IMR-90 (cell line): ENCODE measurements around the gene IFNA13. TPM values are rescaled to one million over a fixed set of nuclear protein-coding genes. Genes with fewer than 3 reads are reported as not detected.

Experiments used
- ATAC-seq: fragments of 200-7000 bp; cut with Tn5 transposase; 2 replicates; pipeline ENCODE4 v1.9.1; 2020; ENCODE audit warnings: low read depth, mild to moderate bottlenecking, moderate library complexity
- Bru-seq: library from RNA; stranded (reverse); fragments of 400-500 nt; gene quantifications from one replicate; lab custom pipeline; 2021; lab: Mats Ljungman, UMichigan
- BruChase-seq, 2 experiments: library from RNA; stranded (reverse); fragments of 400-500 nt; gene quantifications; one replicate each; lab custom pipeline; 2021; lab: Mats Ljungman, UMichigan
- BruUV-seq: library from RNA; stranded (reverse); fragments of 400-500 nt; replicated peaks from 2 replicates; lab custom pipeline; 2021; lab: Mats Ljungman, UMichigan
- CTCF ChIA-PET: fragments of 300-600 bp; formaldehyde crosslinking; extraction: SDS; loops from one replicate; lab custom pipeline; 2021; ENCODE audit warnings: antibody characterized with exemption; lab: Yijun Ruan, JAX
- POLR2A ChIA-PET: fragments of 300-600 bp; sonication (Branson Sonifier 250); formaldehyde crosslinking; loops from one replicate; lab custom pipeline; 2022; ENCODE audit warnings: antibody characterized with exemption; ENCODE audit not compliant: unreplicated experiment; lab: Charles Lee
- DNase-seq: peaks from one replicate; pipeline ENCODE4 v3.0.0; 2013
- H2AFZ ChIP-seq: replicated peaks from 2 replicates; pipeline ENCODE3; 2013; ENCODE audit warnings: low read length, mild to moderate bottlenecking; ENCODE audit not compliant: poor library complexity
- H2AK5ac ChIP-seq: 2 replicates; pipeline ENCODE4 v1.6.1; 2013; ENCODE audit warnings: low read depth, low read length, inconsistent platforms
- H2AK9ac ChIP-seq: replicated peaks from 2 replicates; pipeline ENCODE3; 2013; ENCODE audit warnings: mild to moderate bottlenecking, low read depth, low read length, moderate library complexity; ENCODE audit not compliant: poor library complexity
- H2BK120ac ChIP-seq: 2 replicates; pipeline ENCODE4 v1.6.1; 2013; ENCODE audit warnings: low read depth, low read length, inconsistent platforms
- H2BK15ac ChIP-seq: 3 replicates; pipeline ENCODE4 v1.6.1; 2013; ENCODE audit warnings: low read depth, low read length, inconsistent platforms
- H2BK20ac ChIP-seq: 2 replicates; pipeline ENCODE4 v1.6.1; 2013; ENCODE audit warnings: low read depth, mild to moderate bottlenecking, inconsistent platforms, low read length, moderate library complexity
- H2BK5ac ChIP-seq: 2 replicates; pipeline ENCODE4 v1.6.1; 2013; ENCODE audit warnings: mild to moderate bottlenecking, low read depth, low read length, inconsistent platforms; ENCODE audit not compliant: poor library complexity, severe bottlenecking
- H3K14ac ChIP-seq: replicated peaks from 2 replicates; pipeline ENCODE4 v1.6.1; 2013; ENCODE audit warnings: low read depth, low read length, inconsistent platforms
- H3K18ac ChIP-seq: 2 replicates; pipeline ENCODE4 v1.6.1; 2013; ENCODE audit warnings: low read depth, low read length, control low read depth
- H3K23ac ChIP-seq: 2 replicates; pipeline ENCODE4 v1.6.1; 2013; ENCODE audit warnings: low read depth, low read length, inconsistent platforms
- H3K27ac ChIP-seq: 2 replicates; pipeline ENCODE4 v1.5.1; 2013; ENCODE audit warnings: mild to moderate bottlenecking, control low read depth, low read length; ENCODE audit not compliant: insufficient read depth
- H3K27me3 ChIP-seq: 2 replicates; pipeline ENCODE4 v1.6.1; 2013; ENCODE audit warnings: low read length; ENCODE audit not compliant: control insufficient read depth, insufficient read depth
- H3K36me3 ChIP-seq: 2 replicates; pipeline ENCODE4 v1.6.1; 2013; ENCODE audit warnings: low read length, mixed read lengths; ENCODE audit not compliant: control insufficient read depth, insufficient read depth
- H3K4ac ChIP-seq: 2 replicates; pipeline ENCODE4 v1.6.1; 2013; ENCODE audit warnings: low read depth, low read length, inconsistent platforms
- H3K4me1 ChIP-seq: 2 replicates; pipeline ENCODE4 v1.6.1; 2013; ENCODE audit warnings: low read length, mixed read lengths; ENCODE audit not compliant: control insufficient read depth, insufficient read depth
- H3K4me2 ChIP-seq: 2 replicates; pipeline ENCODE4 v1.6.1; 2013; ENCODE audit warnings: low read depth, mild to moderate bottlenecking, control low read depth, low read length, moderate library complexity
- H3K4me3 ChIP-seq: 2 replicates; pipeline ENCODE4 v1.5.1; 2013; ENCODE audit warnings: low read depth, mild to moderate bottlenecking, control low read depth, low read length, moderate library complexity; ENCODE audit not compliant: insufficient read depth
- H3K56ac ChIP-seq: 2 replicates; pipeline ENCODE4 v1.6.1; 2013; ENCODE audit warnings: low read length, inconsistent platforms; ENCODE audit not compliant: insufficient read depth; ENCODE audit errors: extremely low read depth
- H3K79me1 ChIP-seq, 2 experiments: 2 replicates each; pipeline ENCODE4 v1.6.1; 2013; ENCODE audit warnings: low read length in 2 of 2, inconsistent platforms in 1 of 2, low read depth in 1 of 2
- H3K9ac ChIP-seq: 2 replicates; pipeline ENCODE4 v1.6.1; 2013; ENCODE audit warnings: low read depth, low read length, control low read depth
- H3K9me1 ChIP-seq: 2 replicates; pipeline ENCODE4 v1.6.1; 2013; ENCODE audit warnings: low read length, inconsistent platforms; ENCODE audit not compliant: insufficient read depth
- H3K9me3 ChIP-seq: 2 replicates; pipeline ENCODE4 v1.6.1; 2013; ENCODE audit warnings: low read length; ENCODE audit not compliant: control insufficient read depth, insufficient read depth
- H4K20me1 ChIP-seq: 2 replicates; pipeline ENCODE4 v1.6.1; 2013; ENCODE audit warnings: low read length, inconsistent platforms; ENCODE audit not compliant: insufficient read depth
- H4K5ac ChIP-seq: 2 replicates; pipeline ENCODE4 v1.6.1; 2013; ENCODE audit warnings: mild to moderate bottlenecking, low read depth, low read length, control low read depth
- H4K8ac ChIP-seq, 2 experiments: 2 replicates each; pipeline ENCODE4 v1.6.1; 2013; ENCODE audit warnings: low read depth in 2 of 2, low read length in 2 of 2, control low read depth in 1 of 2, inconsistent platforms in 1 of 2
- H4K91ac ChIP-seq: 2 replicates; pipeline ENCODE4 v1.6.1; 2013; ENCODE audit warnings: low read depth, low read length, inconsistent platforms; ENCODE audit not compliant: insufficient read depth
- BHLHE40 ChIP-seq: fragments of 150-350 bp; IDR thresholded peaks from 2 replicates; pipeline ENCODE4 v1.6.1; 2016; ENCODE audit warnings: mild to moderate bottlenecking, low read depth, low read length
- CEBPB ChIP-seq: IDR thresholded peaks from 2 replicates; pipeline ENCODE4 v1.6.1; 2012; ENCODE audit warnings: low read depth, low read length, improper control_type of control experiment
- CHD1 ChIP-seq: IDR thresholded peaks from 2 replicates; pipeline ENCODE4 v1.6.1; 2012; ENCODE audit warnings: low read depth, low read length, improper control_type of control experiment
- CTCF ChIP-seq: conservative IDR thresholded peaks from 2 replicates; pipeline ENCODE4 v1.5.1; 2012; ENCODE audit warnings: mild to moderate bottlenecking, low read depth, low read length, improper control_type of control experiment
- FOS ChIP-seq: fragments of 150-350 bp; IDR thresholded peaks from 2 replicates; pipeline ENCODE4 v1.6.1; 2016; ENCODE audit warnings: low read depth, low read length
- MAFK ChIP-seq: IDR thresholded peaks from 2 replicates; pipeline ENCODE4 v1.6.1; 2012; ENCODE audit warnings: low read depth, low read length, improper control_type of control experiment
- MAZ ChIP-seq: IDR thresholded peaks from 2 replicates; pipeline ENCODE4 v1.6.1; 2012; ENCODE audit warnings: low read depth, mild to moderate bottlenecking, low read length, improper control_type of control experiment, moderate library complexity, borderline replicate concordance
- MXI1 ChIP-seq: IDR thresholded peaks from 2 replicates; pipeline ENCODE4 v1.6.1; 2012; ENCODE audit warnings: low read depth, mild to moderate bottlenecking, low read length, moderate library complexity, borderline replicate concordance
- NFE2L2 ChIP-seq: fragments of 150-350 bp; IDR thresholded peaks from 2 replicates; pipeline ENCODE4 v1.6.1; 2016; ENCODE audit warnings: low read depth, mild to moderate bottlenecking, low read length
- POLR2A ChIP-seq: IDR thresholded peaks from 2 replicates; pipeline ENCODE4 v1.6.1; 2012; ENCODE audit warnings: mild to moderate bottlenecking, low read depth, low read length
- RAD21 ChIP-seq: IDR thresholded peaks from 2 replicates; pipeline ENCODE4 v1.6.1; 2012; ENCODE audit warnings: low read length, improper control_type of control experiment
- RCOR1 ChIP-seq: IDR thresholded peaks from 2 replicates; pipeline ENCODE4 v1.6.1; 2012; ENCODE audit warnings: mild to moderate bottlenecking, low read length, improper control_type of control experiment; ENCODE audit not compliant: insufficient replicate concordance
- RFX5 ChIP-seq: IDR thresholded peaks from 2 replicates; pipeline ENCODE4 v1.8.0; 2012; ENCODE audit warnings: low read depth, mild to moderate bottlenecking, low read length, moderate library complexity
- SMC3 ChIP-seq: fragments of 150-350 bp; IDR thresholded peaks from 2 replicates; pipeline ENCODE4 v1.6.1; 2016; ENCODE audit warnings: low read depth, mild to moderate bottlenecking, antibody characterized with exemption, low read length, moderate library complexity
- WGBS, 2 experiments: methylation state at CpG; one replicate each; pipeline versions ENCODE4 v1.1.5 to v1.1.7; 2013; ENCODE audit warnings: missing lambda C conversion rate in 2 of 2; ENCODE audit not compliant: insufficient read length in 1 of 2; ENCODE audit errors: extremely low coverage in 2 of 2; 5-methylcytosine and 5-hydroxymethylcytosine counted together
- dilution Hi-C: fragments of 300-500 bp; cut with HindIII; formaldehyde crosslinking; loops from one replicate; pipeline ENCODE4 v1.14.3; 2018; ENCODE audit warnings: low sequenced_read_pairs; ENCODE audit not compliant: unreplicated experiment
- in situ Hi-C: fragments of 300-500 bp; cut with MboI; formaldehyde crosslinking; loops from 3 replicates; pipeline ENCODE4 v1.14.3; 2019; ENCODE audit warnings: low sequenced_read_pairs, inconsistent platforms, mixed read lengths
- intact Hi-C: fragments of 100-400 bp; cut with micrococcal nuclease; formaldehyde crosslinking; loops from 2 replicates; pipeline ENCODE4 v1.10.0; 2022
- long read RNA-seq: library from polyadenylated mRNA; unstranded; transcript quantifications from one replicate; pipeline ENCODE4 v2.0.0, GENCODE V29; 2021; ENCODE audit not compliant: unreplicated experiment
- polyA plus RNA-seq, 3 experiments: library from polyadenylated mRNA; depleted of rRNA; stranded (reverse); fragments of >200 nt; gene quantifications; 2 replicates each; pipeline ENCODE4 v1.2.3, GENCODE V29; 2012; ENCODE audit warnings: low replicate concordance in 1 of 3
- total RNA-seq: library from RNA; depleted of rRNA; stranded (reverse); fragments of >200 nt; gene quantifications from 2 replicates; pipeline ENCODE4 v1.2.3, GENCODE V29; 2012; rRNA removed
- TF ChIP-seq, protein P1 (sequence below): fragments of 150-350 bp; IDR thresholded peaks from 2 replicates; pipeline ENCODE4 v1.6.1; 2017; ENCODE audit warnings: mild to moderate bottlenecking, antibody characterized with exemption, low read length, low read depth
- TF ChIP-seq, protein P2 (sequence below): fragments of 150-350 bp; IDR thresholded peaks from 2 replicates; pipeline ENCODE4 v1.6.1; 2016; ENCODE audit warnings: low read depth, mild to moderate bottlenecking, low read length, moderate library complexity, borderline replicate concordance

The IFNA13 gene
- total RNA-seq (not detected in 2 replicates), polyA plus RNA-seq (2012; rRNA removed) (not detected in 2 replicates), Bru-seq, nascent RNA (not detected), BruChase-seq, experiment 1, labeled RNA remaining after a 6-hour chase (not detected), BruChase-seq, experiment 2, labeled RNA remaining after a 2-hour chase (not detected)
- polyA plus RNA-seq (2012; cell fraction: cytosol; rRNA removed): not detected in 2 replicates
- polyA plus RNA-seq (2012; cell fraction: nucleus; rRNA removed; ENCODE audit: low replicate concordance): not detected in 2 replicates
- long read RNA-seq: 0 reads

GRCh38 chr9:21367957-21368356, at the start of gene IFNA13:
IFNA13 (minus strand) TSS chr9:21368057; CDS start chr9:21368010, 47 bp downstream.
- intact Hi-C loops (no loop called here), dilution Hi-C loops (no loop called here), in situ Hi-C loops (no loop called here)
- Histone ChIP-seq H3K4me2 (no peak within 1 kb of the TSS), H2BK5ac (no peak within 1 kb of the TSS), H2AK9ac (no peak within 1 kb of the TSS), H3K18ac (no peak within 1 kb of the TSS), H3K56ac (no peak within 1 kb of the TSS), H3K4me3 (no peak within 1 kb of the TSS), H3K9me1 (no peaks in the 10 kb centered on the region), H3K27ac (no peak within 1 kb of the TSS), H3K79me1 (no peaks in the 10 kb centered on the region), H3K4me1 (no peaks in the 10 kb centered on the region), H4K20me1 (no peaks in the 10 kb centered on the region), H3K4ac (no peak within 1 kb of the TSS), H2BK20ac (no peak within 1 kb of the TSS), H3K27me3 (peaks cover 8% of the 10 kb centered on the region), H4K91ac (no peak within 1 kb of the TSS), H4K8ac (no peak within 1 kb of the TSS), H4K5ac (no peak within 1 kb of the TSS), H2AFZ (no peak within 1 kb of the TSS), H3K9me3 (no peaks in the 10 kb centered on the region), H3K23ac (no peak within 1 kb of the TSS), H3K9ac (no peak within 1 kb of the TSS), H2AK5ac (no peak within 1 kb of the TSS), H2BK15ac (no peak within 1 kb of the TSS), H2BK120ac (no peak within 1 kb of the TSS), H3K14ac (no peak within 1 kb of the TSS), H3K36me3 (no peaks in the 10 kb centered on the region)
- WGBS, 2 experiments: no CpG with 5 or more reads among the region's 3 CpGs
- no peak for ATAC-seq
- TF ChIP-seq POLR2A: no peak
- TF ChIP-seq MAFK: no peak
- TF ChIP-seq RFX5: no peak
- TF ChIP-seq FOS: no peak
- no peak for TF ChIP-seq NFE2L2
- TF ChIP-seq, protein P1, sequence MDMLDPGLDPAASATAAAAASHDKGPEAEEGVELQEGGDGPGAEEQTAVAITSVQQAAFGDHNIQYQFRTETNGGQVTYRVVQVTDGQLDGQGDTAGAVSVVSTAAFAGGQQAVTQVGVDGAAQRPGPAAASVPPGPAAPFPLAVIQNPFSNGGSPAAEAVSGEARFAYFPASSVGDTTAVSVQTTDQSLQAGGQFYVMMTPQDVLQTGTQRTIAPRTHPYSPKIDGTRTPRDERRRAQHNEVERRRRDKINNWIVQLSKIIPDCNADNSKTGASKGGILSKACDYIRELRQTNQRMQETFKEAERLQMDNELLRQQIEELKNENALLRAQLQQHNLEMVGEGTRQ: no peak
- TF ChIP-seq MAZ: no peak
- TF ChIP-seq RAD21: no peak
- TF ChIP-seq CHD1: no peak
- TF ChIP-seq, protein P2, sequence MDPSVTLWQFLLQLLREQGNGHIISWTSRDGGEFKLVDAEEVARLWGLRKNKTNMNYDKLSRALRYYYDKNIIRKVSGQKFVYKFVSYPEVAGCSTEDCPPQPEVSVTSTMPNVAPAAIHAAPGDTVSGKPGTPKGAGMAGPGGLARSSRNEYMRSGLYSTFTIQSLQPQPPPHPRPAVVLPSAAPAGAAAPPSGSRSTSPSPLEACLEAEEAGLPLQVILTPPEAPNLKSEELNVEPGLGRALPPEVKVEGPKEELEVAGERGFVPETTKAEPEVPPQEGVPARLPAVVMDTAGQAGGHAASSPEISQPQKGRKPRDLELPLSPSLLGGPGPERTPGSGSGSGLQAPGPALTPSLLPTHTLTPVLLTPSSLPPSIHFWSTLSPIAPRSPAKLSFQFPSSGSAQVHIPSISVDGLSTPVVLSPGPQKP: no peak
- TF ChIP-seq SMC3: no peak
- no peak for TF ChIP-seq CEBPB
- no peak for TF ChIP-seq RCOR1
- TF ChIP-seq CTCF: no peak
- TF ChIP-seq BHLHE40: no peak
- TF ChIP-seq MXI1: no peak
- no TSS peak for BruUV-seq
- POLR2A ChIA-PET: no interaction called here
- DNase-seq: no peak
- CTCF ChIA-PET: no interaction called here
